ENCODE measurements around the gene TEX30. TPM values are rescaled to one million over a fixed set of nuclear protein-coding genes. Genes with fewer than 3 reads are reported as not detected.

Gene TEX30
- total RNA-seq, 1 experiment from 2014 or later = 13.1 TPM

DNA sequence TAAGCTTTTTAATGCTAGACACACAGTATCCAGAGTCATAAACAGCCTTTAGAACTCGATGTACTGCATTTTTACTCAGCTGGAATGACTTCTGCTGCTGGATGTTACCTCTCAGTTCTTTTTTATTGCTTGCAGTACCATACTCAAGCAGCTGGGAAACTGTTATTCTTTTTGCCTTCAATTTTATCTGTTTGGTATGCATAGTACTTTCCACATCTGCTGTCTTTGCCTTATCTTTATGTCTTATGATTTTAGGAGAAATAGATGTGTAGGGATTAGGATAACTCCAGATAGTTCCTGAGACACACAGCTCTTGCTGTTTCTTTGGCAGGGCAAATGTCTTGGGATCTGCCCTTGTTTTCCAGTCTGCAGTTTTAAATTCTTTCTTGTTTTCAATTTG, 31.5 kb downstream of the TEX30 start:
- no CpG with 5 or more reads among the region's 1 CpG for whole genome bisulfite sequencing (ENCODE audit: extremely low coverage, insufficient read length, low lambda C conversion rate)

More for the DNA sequence above, 31.5 kb downstream of the TEX30 start:
- Histone ChIP-seq H3K9ac (ENCODE audit: extremely low read depth, insufficient read length, low read length) (no peak overlapping the region), H3K4me1 (ENCODE audit: insufficient read depth, low read length) (no peaks in the 10 kb centered on the region), H3K14ac (ENCODE audit: insufficient read depth, low read length) (no peak overlapping the region), H3K79me2 (ENCODE audit: insufficient read depth, low read length) (no peaks in the 10 kb centered on the region), H2AFZ (ENCODE audit: low read length) (no peak overlapping the region), H2AK5ac (ENCODE audit: insufficient read length, low read length) (no peak overlapping the region), H2BK12ac (ENCODE audit: insufficient read length, low read depth, low read length) (no peak overlapping the region), H2BK120ac (ENCODE audit: low read depth, low read length, poor library complexity, severe bottlenecking) (no peak overlapping the region), H3K27me3 (ENCODE audit: insufficient read depth, low read length) (no peaks in the 10 kb centered on the region), H3K23me2 (ENCODE audit: insufficient read length, low read depth, low read length, poor library complexity, severe bottlenecking) (no peaks in the 10 kb centered on the region), H3K27ac (ENCODE audit: insufficient read length, low read depth, low read length) (no peak overlapping the region), H3K79me1 (ENCODE audit: insufficient read depth, low read depth, low read length, poor library complexity, severe bottlenecking) (no peaks in the 10 kb centered on the region), H4K5ac (ENCODE audit: insufficient read length, low read depth, low read length) (no peak overlapping the region), H3K23ac (ENCODE audit: insufficient read length, low read depth, low read length) (no peak overlapping the region), H3K56ac (ENCODE audit: insufficient read length, low read depth, low read length) (no peak overlapping the region), H3K4me2 (ENCODE audit: insufficient read depth, insufficient read length, low read length) (no peak overlapping the region), H4K91ac (ENCODE audit: insufficient read length, low read depth, low read length) (no peak overlapping the region), H3T11ph (ENCODE audit: low read length) (no peak overlapping the region), H2BK5ac (ENCODE audit: insufficient read length, low read length) (no peak overlapping the region), H2BK15ac (ENCODE audit: low read depth, low read length) (no peak overlapping the region), H3K4ac (ENCODE audit: low read depth, low read length) (no peak overlapping the region), H2BK20ac (ENCODE audit: low read depth, low read length, poor library complexity, severe bottlenecking) (no peak overlapping the region), H3K9me3 (ENCODE audit: control insufficient read depth, low read depth, low read length) (no peaks in the 10 kb centered on the region), H3K18ac (ENCODE audit: insufficient read length, low read depth, low read length) (no peak overlapping the region), H4K8ac (replicated peaks; ENCODE audit: insufficient read length, low read depth, low read length) (no peak overlapping the region), H4K20me1 (ENCODE audit: control insufficient read depth, insufficient read depth, insufficient read length) (no peaks in the 10 kb centered on the region)
- Mint-ChIP-seq H3K36me3 (ENCODE audit: insufficient read depth in 1 of 3, low read depth in 3 of 3) (no peaks in the 10 kb centered on the region; a peak in 1 of 7 replicates), H3K4me1 (no peaks in the 10 kb centered on the region), H3K9me3 (peaks cover 7 to 11% of the 10 kb centered on the region in 2 experiments; a peak in 4 of 5 replicates), H3K4me3 (no peak overlapping the region), H3K27me3 (ENCODE audit: low read depth) (peaks cover 14% of the 10 kb centered on the region), H3K27ac (no peak overlapping the region)
- TF ChIP-seq, protein P1, sequence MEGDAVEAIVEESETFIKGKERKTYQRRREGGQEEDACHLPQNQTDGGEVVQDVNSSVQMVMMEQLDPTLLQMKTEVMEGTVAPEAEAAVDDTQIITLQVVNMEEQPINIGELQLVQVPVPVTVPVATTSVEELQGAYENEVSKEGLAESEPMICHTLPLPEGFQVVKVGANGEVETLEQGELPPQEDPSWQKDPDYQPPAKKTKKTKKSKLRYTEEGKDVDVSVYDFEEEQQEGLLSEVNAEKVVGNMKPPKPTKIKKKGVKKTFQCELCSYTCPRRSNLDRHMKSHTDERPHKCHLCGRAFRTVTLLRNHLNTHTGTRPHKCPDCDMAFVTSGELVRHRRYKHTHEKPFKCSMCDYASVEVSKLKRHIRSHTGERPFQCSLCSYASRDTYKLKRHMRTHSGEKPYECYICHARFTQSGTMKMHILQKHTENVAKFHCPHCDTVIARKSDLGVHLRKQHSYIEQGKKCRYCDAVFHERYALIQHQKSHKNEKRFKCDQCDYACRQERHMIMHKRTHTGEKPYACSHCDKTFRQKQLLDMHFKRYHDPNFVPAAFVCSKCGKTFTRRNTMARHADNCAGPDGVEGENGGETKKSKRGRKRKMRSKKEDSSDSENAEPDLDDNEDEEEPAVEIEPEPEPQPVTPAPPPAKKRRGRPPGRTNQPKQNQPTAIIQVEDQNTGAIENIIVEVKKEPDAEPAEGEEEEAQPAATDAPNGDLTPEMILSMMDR (conservative IDR thresholded peaks at IDR 0.05) = no peak
- no peak for DNase-seq

Measured in H9 (cell line).